HEK293 (cell line): ENCODE results near the gene NANOS2.
A peak's percentile ranks its signal among the peaks of the same experiment; 100 is the strongest.

Experiments
- BCL11A ChIP-seq: fragments of 450-650 bp; formaldehyde crosslinking; IDR thresholded peaks from 2 replicates; pipeline ENCODE4 v1.5.1; 2016; ENCODE audit warnings: low read depth, missing biosample characterization, missing genetic modification characterization
- MYNN ChIP-seq: fragments of 450-650 bp; formaldehyde crosslinking; IDR thresholded peaks from 2 replicates; pipeline ENCODE4 v1.5.1; 2016; ENCODE audit warnings: missing biosample characterization, missing genetic modification characterization, borderline replicate concordance
- PATZ1 ChIP-seq: fragments of 450-650 bp; formaldehyde crosslinking; IDR thresholded peaks from 2 replicates; pipeline ENCODE4 v1.5.1; 2016; ENCODE audit warnings: missing biosample characterization, missing genetic modification characterization
- TCF7L2 ChIP-seq: IDR thresholded peaks from 2 replicates; pipeline ENCODE4 v1.6.1; 2011; ENCODE audit warnings: low read depth, mild to moderate bottlenecking, inconsistent platforms, low read length, moderate library complexity, borderline replicate concordance
- YY2 ChIP-seq: fragments of 450-650 bp; formaldehyde crosslinking; IDR thresholded peaks from 2 replicates; pipeline ENCODE4 v1.5.1; 2016; ENCODE audit warnings: missing biosample characterization, missing genetic modification characterization
- ZFP3 ChIP-seq: fragments of 450-650 bp; formaldehyde crosslinking; IDR thresholded peaks from 2 replicates; pipeline ENCODE4 v1.5.1; 2016; ENCODE audit warnings: low read depth, missing biosample characterization, missing genetic modification characterization
- ZNF10 ChIP-seq: fragments of 450-650 bp; formaldehyde crosslinking; IDR thresholded peaks from 2 replicates; pipeline ENCODE4 v1.5.1; 2017; ENCODE audit warnings: missing biosample characterization, missing genetic modification characterization
- ZNF146 ChIP-seq: fragments of 450-650 bp; formaldehyde crosslinking; IDR thresholded peaks from 2 replicates; pipeline ENCODE4 v1.5.1; 2016; ENCODE audit warnings: missing biosample characterization, missing genetic modification characterization
- ZNF155 ChIP-seq: fragments of 450-650 bp; formaldehyde crosslinking; IDR thresholded peaks from 2 replicates; pipeline ENCODE4 v1.5.1; 2016; ENCODE audit warnings: missing biosample characterization, missing genetic modification characterization
- ZNF169 ChIP-seq: fragments of 450-650 bp; formaldehyde crosslinking; IDR thresholded peaks from 2 replicates; pipeline ENCODE4 v1.5.1; 2016; ENCODE audit warnings: missing biosample characterization, missing genetic modification characterization
- ZNF19 ChIP-seq: fragments of 450-650 bp; formaldehyde crosslinking; IDR thresholded peaks from 2 replicates; pipeline ENCODE4; 2016; ENCODE audit warnings: missing biosample characterization, missing genetic modification characterization, low read depth
- ZNF23 ChIP-seq: fragments of 450-650 bp; formaldehyde crosslinking; IDR thresholded peaks from 2 replicates; pipeline ENCODE4 v1.5.1; 2016; ENCODE audit warnings: missing biosample characterization, missing genetic modification characterization, borderline replicate concordance
- ZNF248 ChIP-seq: fragments of 450-650 bp; formaldehyde crosslinking; IDR thresholded peaks from 2 replicates; pipeline ENCODE4 v1.5.1; 2017; ENCODE audit warnings: missing biosample characterization, missing genetic modification characterization
- ZNF266 ChIP-seq: fragments of 450-650 bp; formaldehyde crosslinking; IDR thresholded peaks from 2 replicates; pipeline ENCODE4 v1.5.1; 2016; ENCODE audit warnings: missing biosample characterization, missing genetic modification characterization, low read depth
- ZNF433 ChIP-seq: fragments of 450-650 bp; formaldehyde crosslinking; IDR thresholded peaks from 2 replicates; pipeline ENCODE4 v1.5.1; 2016; ENCODE audit warnings: missing biosample characterization, missing genetic modification characterization, low read depth
- ZNF449 ChIP-seq: fragments of 450-650 bp; formaldehyde crosslinking; IDR thresholded peaks from 2 replicates; pipeline ENCODE4 v1.5.1; 2017; ENCODE audit warnings: missing biosample characterization, mild to moderate bottlenecking, missing genetic modification characterization, moderate library complexity
- ZNF521 ChIP-seq: fragments of 450-650 bp; formaldehyde crosslinking; IDR thresholded peaks from 2 replicates; pipeline ENCODE4 v1.5.1; 2017; ENCODE audit warnings: missing biosample characterization, mild to moderate bottlenecking, missing genetic modification characterization
- ZNF529 ChIP-seq: fragments of 450-650 bp; formaldehyde crosslinking; IDR thresholded peaks from 2 replicates; pipeline ENCODE4 v1.5.1; 2017; ENCODE audit warnings: missing genetic modification characterization, missing biosample characterization; ENCODE audit not compliant: insufficient replicate concordance
- ZNF530 ChIP-seq: fragments of 450-650 bp; formaldehyde crosslinking; IDR thresholded peaks from 2 replicates; pipeline ENCODE4 v1.5.1; 2016; ENCODE audit warnings: low read depth, missing biosample characterization, missing genetic modification characterization
- ZNF621 ChIP-seq: fragments of 450-650 bp; formaldehyde crosslinking; IDR thresholded peaks from 2 replicates; pipeline ENCODE4 v1.5.1; 2017; ENCODE audit warnings: missing biosample characterization, missing genetic modification characterization
- ZNF664 ChIP-seq: fragments of 450-650 bp; formaldehyde crosslinking; IDR thresholded peaks from 2 replicates; pipeline ENCODE4 v1.5.1; 2016; ENCODE audit warnings: missing biosample characterization, missing genetic modification characterization
- ZNF843 ChIP-seq: fragments of 450-650 bp; formaldehyde crosslinking; IDR thresholded peaks from 2 replicates; pipeline ENCODE4 v1.5.1; 2016; ENCODE audit warnings: missing biosample characterization, missing genetic modification characterization
- ZSCAN23 ChIP-seq: fragments of 450-650 bp; formaldehyde crosslinking; IDR thresholded peaks from 2 replicates; pipeline ENCODE4 v1.5.1; 2016; ENCODE audit warnings: missing biosample characterization, missing genetic modification characterization
- TF ChIP-seq, protein P1 (sequence below): fragments of 450-650 bp; formaldehyde crosslinking; IDR thresholded peaks from 2 replicates; pipeline ENCODE4 v1.5.1; 2016; ENCODE audit warnings: missing biosample characterization, missing genetic modification characterization
- TF ChIP-seq, protein P2 (sequence below): fragments of 450-650 bp; formaldehyde crosslinking; IDR thresholded peaks from 2 replicates; pipeline ENCODE4 v1.5.1; 2017; ENCODE audit warnings: missing biosample characterization, missing genetic modification characterization
- TF ChIP-seq, protein P3 (sequence below): fragments of 450-650 bp; formaldehyde crosslinking; IDR thresholded peaks from 2 replicates; pipeline ENCODE4 v1.5.1; 2017; ENCODE audit warnings: missing biosample characterization, missing genetic modification characterization
- TF ChIP-seq, protein P4 (sequence below): fragments of 450-650 bp; formaldehyde crosslinking; IDR thresholded peaks from 2 replicates; pipeline ENCODE4 v1.5.1; 2016; ENCODE audit warnings: missing biosample characterization, missing genetic modification characterization
- TF ChIP-seq, protein P5 (sequence below): fragments of 450-650 bp; formaldehyde crosslinking; IDR thresholded peaks from 2 replicates; pipeline ENCODE4 v1.5.1; 2016; ENCODE audit warnings: missing biosample characterization, missing genetic modification characterization, borderline replicate concordance
- TF ChIP-seq, protein P6 (sequence below): fragments of 450-650 bp; formaldehyde crosslinking; IDR thresholded peaks from 2 replicates; pipeline ENCODE4 v1.5.1; 2016; ENCODE audit warnings: missing biosample characterization, missing genetic modification characterization

NANOS2 gene

DNA sequence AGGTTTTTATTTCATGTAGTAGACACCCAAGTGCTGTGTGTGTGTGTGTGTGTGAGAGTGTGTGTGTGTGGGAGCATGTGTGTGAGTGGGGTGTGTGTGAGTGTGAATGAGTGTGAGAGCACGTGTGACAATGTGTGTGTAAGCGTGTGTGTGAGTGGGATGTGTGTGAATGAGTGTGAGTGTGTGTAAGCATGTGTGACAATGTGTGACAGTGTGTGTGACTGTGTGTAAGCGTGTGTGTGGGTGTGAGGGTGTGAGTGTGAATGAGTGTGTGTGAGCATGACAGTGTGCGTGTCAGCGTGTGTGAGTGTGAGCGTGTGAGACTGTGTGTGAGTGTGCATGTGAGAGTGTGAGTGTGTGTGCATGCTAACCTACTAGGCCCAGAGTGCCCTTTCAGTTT, 43.7 kb upstream of the NANOS2 start (continued):
- TF ChIP-seq ZNF19 (no peak), PATZ1 (tag by site-specific recombination) (no peak), ZNF621 (tag by site-specific recombination) (no peak), ZNF529 (tag by site-specific recombination) (no peak), ZFP3 (tag by site-specific recombination) (no peak), ZNF266 (tag by site-specific recombination) (no peak), ZNF449 (tag by site-specific recombination) (no peak), YY2 (tag by site-specific recombination) (peak; percentile 59; the same call in 1 of the 2 replicates), ZNF433 (tag by site-specific recombination) (no peak), ZNF10 (tag by site-specific recombination) (no peak), ZNF248 (0 out of 2 replicates have a peak, but pooled peaks have one; percentile 87), ZNF146 (tag by site-specific recombination) (peak; percentile 3; the same call in 1 of the 2 replicates), ZNF843 (tag by site-specific recombination) (no peak), ZNF521 (tag by site-specific recombination) (0 out of 2 replicates have a peak, but pooled peaks have one; percentile 38), TCF7L2 (no peak), ZNF530 (tag by site-specific recombination) (no peak), ZNF169 (tag by site-specific recombination) (no peak), ZNF664 (tag by site-specific recombination) (no peak), ZNF23 (tag by site-specific recombination) (no peak), BCL11A (no peak), MYNN (no peak), ZNF155 (no peak), ZSCAN23 (tag by site-specific recombination) (no peak)
- TF ChIP-seq, protein P1, sequence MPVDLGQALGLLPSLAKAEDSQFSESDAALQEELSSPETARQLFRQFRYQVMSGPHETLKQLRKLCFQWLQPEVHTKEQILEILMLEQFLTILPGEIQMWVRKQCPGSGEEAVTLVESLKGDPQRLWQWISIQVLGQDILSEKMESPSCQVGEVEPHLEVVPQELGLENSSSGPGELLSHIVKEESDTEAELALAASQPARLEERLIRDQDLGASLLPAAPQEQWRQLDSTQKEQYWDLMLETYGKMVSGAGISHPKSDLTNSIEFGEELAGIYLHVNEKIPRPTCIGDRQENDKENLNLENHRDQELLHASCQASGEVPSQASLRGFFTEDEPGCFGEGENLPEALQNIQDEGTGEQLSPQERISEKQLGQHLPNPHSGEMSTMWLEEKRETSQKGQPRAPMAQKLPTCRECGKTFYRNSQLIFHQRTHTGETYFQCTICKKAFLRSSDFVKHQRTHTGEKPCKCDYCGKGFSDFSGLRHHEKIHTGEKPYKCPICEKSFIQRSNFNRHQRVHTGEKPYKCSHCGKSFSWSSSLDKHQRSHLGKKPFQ (tag by site-specific recombination), result peak; percentile 56; the same call in 1 of the 2 replicates
- TF ChIP-seq, protein P2, sequence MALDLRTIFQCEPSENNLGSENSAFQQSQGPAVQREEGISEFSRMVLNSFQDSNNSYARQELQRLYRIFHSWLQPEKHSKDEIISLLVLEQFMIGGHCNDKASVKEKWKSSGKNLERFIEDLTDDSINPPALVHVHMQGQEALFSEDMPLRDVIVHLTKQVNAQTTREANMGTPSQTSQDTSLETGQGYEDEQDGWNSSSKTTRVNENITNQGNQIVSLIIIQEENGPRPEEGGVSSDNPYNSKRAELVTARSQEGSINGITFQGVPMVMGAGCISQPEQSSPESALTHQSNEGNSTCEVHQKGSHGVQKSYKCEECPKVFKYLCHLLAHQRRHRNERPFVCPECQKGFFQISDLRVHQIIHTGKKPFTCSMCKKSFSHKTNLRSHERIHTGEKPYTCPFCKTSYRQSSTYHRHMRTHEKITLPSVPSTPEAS (tag by site-specific recombination), result peak; percentile 86
- TF ChIP-seq, protein P3, sequence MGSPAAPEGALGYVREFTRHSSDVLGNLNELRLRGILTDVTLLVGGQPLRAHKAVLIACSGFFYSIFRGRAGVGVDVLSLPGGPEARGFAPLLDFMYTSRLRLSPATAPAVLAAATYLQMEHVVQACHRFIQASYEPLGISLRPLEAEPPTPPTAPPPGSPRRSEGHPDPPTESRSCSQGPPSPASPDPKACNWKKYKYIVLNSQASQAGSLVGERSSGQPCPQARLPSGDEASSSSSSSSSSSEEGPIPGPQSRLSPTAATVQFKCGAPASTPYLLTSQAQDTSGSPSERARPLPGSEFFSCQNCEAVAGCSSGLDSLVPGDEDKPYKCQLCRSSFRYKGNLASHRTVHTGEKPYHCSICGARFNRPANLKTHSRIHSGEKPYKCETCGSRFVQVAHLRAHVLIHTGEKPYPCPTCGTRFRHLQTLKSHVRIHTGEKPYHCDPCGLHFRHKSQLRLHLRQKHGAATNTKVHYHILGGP, result peak; percentile 17; the same call in 1 of the 2 replicates
- TF ChIP-seq, protein P4, sequence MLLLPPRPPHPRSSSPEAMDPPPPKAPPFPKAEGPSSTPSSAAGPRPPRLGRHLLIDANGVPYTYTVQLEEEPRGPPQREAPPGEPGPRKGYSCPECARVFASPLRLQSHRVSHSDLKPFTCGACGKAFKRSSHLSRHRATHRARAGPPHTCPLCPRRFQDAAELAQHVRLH (tag by site-specific recombination), result no peak
- TF ChIP-seq, protein P5, sequence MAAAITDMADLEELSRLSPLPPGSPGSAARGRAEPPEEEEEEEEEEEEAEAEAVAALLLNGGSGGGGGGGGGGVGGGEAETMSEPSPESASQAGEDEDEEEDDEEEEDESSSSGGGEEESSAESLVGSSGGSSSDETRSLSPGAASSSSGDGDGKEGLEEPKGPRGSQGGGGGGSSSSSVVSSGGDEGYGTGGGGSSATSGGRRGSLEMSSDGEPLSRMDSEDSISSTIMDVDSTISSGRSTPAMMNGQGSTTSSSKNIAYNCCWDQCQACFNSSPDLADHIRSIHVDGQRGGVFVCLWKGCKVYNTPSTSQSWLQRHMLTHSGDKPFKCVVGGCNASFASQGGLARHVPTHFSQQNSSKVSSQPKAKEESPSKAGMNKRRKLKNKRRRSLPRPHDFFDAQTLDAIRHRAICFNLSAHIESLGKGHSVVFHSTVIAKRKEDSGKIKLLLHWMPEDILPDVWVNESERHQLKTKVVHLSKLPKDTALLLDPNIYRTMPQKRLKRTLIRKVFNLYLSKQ, result no peak
- TF ChIP-seq, protein P6, sequence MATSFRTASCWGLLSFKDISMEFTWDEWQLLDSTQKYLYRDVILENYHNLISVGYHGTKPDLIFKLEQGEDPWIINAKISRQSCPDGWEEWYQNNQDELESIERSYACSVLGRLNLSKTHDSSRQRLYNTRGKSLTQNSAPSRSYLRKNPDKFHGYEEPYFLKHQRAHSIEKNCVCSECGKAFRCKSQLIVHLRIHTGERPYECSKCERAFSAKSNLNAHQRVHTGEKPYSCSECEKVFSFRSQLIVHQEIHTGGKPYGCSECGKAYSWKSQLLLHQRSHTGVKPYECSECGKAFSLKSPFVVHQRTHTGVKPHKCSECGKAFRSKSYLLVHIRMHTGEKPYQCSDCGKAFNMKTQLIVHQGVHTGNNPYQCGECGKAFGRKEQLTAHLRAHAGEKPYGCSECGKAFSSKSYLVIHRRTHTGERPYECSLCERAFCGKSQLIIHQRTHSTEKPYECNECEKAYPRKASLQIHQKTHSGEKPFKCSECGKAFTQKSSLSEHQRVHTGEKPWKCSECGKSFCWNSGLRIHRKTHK (tag by site-specific recombination), result no peak
